PC-9 (cell line): Measurements from ENCODE around the gene FHDC1. TPM values are rescaled to one million over a fixed set of nuclear protein-coding genes. Genes with fewer than 3 reads are reported as not detected.

ENCODE experiments used
- BruUV-seq: library from RNA; stranded (reverse); fragments of 400-500 nt; replicated peaks from 2 replicates; lab custom pipeline; 2021; lab: Mats Ljungman, UMichigan
- CTCF ChIA-PET: fragments of 300-600 bp; sonication (Branson Sonifier 250); formaldehyde crosslinking; loops from one replicate; lab custom pipeline; 2022; ENCODE audit warnings: antibody characterized with exemption; lab: Charles Lee
- POLR2A ChIA-PET: fragments of 300-600 bp; sonication (Branson Sonifier 250); formaldehyde crosslinking; loops from one replicate; lab custom pipeline; 2022; ENCODE audit warnings: antibody characterized with exemption; ENCODE audit not compliant: unreplicated experiment; lab: Charles Lee
- DNase-seq, 2 experiments: peaks; one replicate each; pipeline versions ENCODE4 v3.0.0 to v3.0.0-alpha.2; 2015 to 2022; ENCODE audit warnings: mixed read lengths in 1 of 2
- H2AFZ ChIP-seq: fragments of 200-600 bp; sonication (generic); 2 replicates; pipeline ENCODE4 v1.8.1; 2017; ENCODE audit warnings: antibody characterized with exemption
- H3F3A ChIP-seq: fragments of 200-600 bp; sonication (generic); 2 replicates; pipeline ENCODE4 v1.8.1; 2017; ENCODE audit warnings: antibody characterized with exemption, mild to moderate bottlenecking, low read depth; ENCODE audit not compliant: insufficient read depth
- H3K27ac ChIP-seq: fragments of 200-600 bp; sonication (generic); 2 replicates; pipeline ENCODE4 v1.6.1; 2016; ENCODE audit warnings: mixed run types
- H3K27me3 ChIP-seq: fragments of 200-600 bp; sonication (generic); 2 replicates; pipeline ENCODE4 v1.6.1; 2016; ENCODE audit warnings: low read depth, mixed run types; ENCODE audit not compliant: insufficient read depth
- H3K36me3 ChIP-seq: fragments of 200-600 bp; sonication (generic); 2 replicates; pipeline ENCODE4 v1.6.1; 2016; ENCODE audit warnings: low read depth, mixed run types
- H3K4me1 ChIP-seq: fragments of 200-600 bp; sonication (generic); replicated peaks from 2 replicates; pipeline ENCODE4 v1.6.1; 2016; ENCODE audit warnings: mixed run types; ENCODE audit not compliant: insufficient read depth
- H3K4me2 ChIP-seq: fragments of 200-600 bp; sonication (generic); 2 replicates; pipeline ENCODE4 v1.6.1; 2017; ENCODE audit warnings: mixed run types
- H3K4me3 ChIP-seq: fragments of 200-600 bp; sonication (generic); 2 replicates; pipeline ENCODE4 v1.6.1; 2016; ENCODE audit warnings: mixed run types
- H3K79me2 ChIP-seq: fragments of 200-600 bp; sonication (generic); 2 replicates; pipeline ENCODE4 v1.6.1; 2017; ENCODE audit warnings: low read depth, mixed run types
- H3K9me2 ChIP-seq: fragments of 200-600 bp; sonication (generic); 2 replicates; pipeline ENCODE4 v1.8.1; 2017; ENCODE audit warnings: mild to moderate bottlenecking; ENCODE audit not compliant: insufficient read depth
- H3K9me3 ChIP-seq: fragments of 200-600 bp; sonication (generic); 2 replicates; pipeline ENCODE4 v1.8.1; 2016; ENCODE audit warnings: low read depth; ENCODE audit not compliant: insufficient read depth
- H4K20me1 ChIP-seq: fragments of 200-600 bp; sonication (generic); 2 replicates; pipeline ENCODE4 v1.8.1; 2017; ENCODE audit not compliant: insufficient read depth
- CTCF ChIP-seq: fragments of 200-600 bp; sonication (generic); conservative IDR thresholded peaks from 2 replicates; pipeline ENCODE4 v1.6.1; 2017; ENCODE audit warnings: mixed run types, antibody characterized with exemption, mild to moderate bottlenecking, moderate library complexity
- EZH2 ChIP-seq: fragments of 200-600 bp; sonication (generic); IDR thresholded peaks from 2 replicates; pipeline ENCODE4 v1.8.0; 2017; ENCODE audit warnings: antibody characterized with exemption, low read depth
- intact Hi-C: fragments of 100-400 bp; cut with micrococcal nuclease; formaldehyde crosslinking; loops from one replicate; pipeline ENCODE4 v1.10.0; 2022; ENCODE audit not compliant: unreplicated experiment
- total RNA-seq: library from RNA; stranded (reverse); gene quantifications from 2 replicates; pipeline ENCODE4 v1.2.3, GENCODE V29; 2021

The FHDC1 gene
- total RNA-seq, 1 experiment from 2014 or later, result 17.4 TPM

GRCh38 chr4:152921284-152921683, 14.8 kb upstream of the FHDC1 start:
- Histone ChIP-seq H3K36me3 (no peaks in the 10 kb centered on the region), H3K9me2 (no peaks in the 10 kb centered on the region), H2AFZ (no peak overlapping the region), H3K27ac (no peak overlapping the region), H3F3A (no peaks in the 10 kb centered on the region), H3K4me1 (no peaks in the 10 kb centered on the region), H4K20me1 (no peaks in the 10 kb centered on the region), H3K79me2 (no peaks in the 10 kb centered on the region), H3K9me3 (peaks cover 9% of the 10 kb centered on the region), H3K4me2 (no peak overlapping the region), H3K4me3 (no peak overlapping the region), H3K27me3 (no peaks in the 10 kb centered on the region)
- no peak for DNase-seq
- BruUV-seq, result no TSS peak
- POLR2A ChIA-PET, result no interaction called here
- CTCF ChIA-PET, result no interaction called here
- intact Hi-C loops, result no loop called here
- TF ChIP-seq EZH2 (no peak), CTCF (no peak)

- CTCF ChIA-PET, result no interaction called here
- no peak overlapping the region for H2AFZ ChIP-seq
- no peaks in the 10 kb centered on the region for H4K20me1 ChIP-seq
- no peaks in the 10 kb centered on the region for H3K27me3 ChIP-seq
- TF ChIP-seq EZH2, result no peak
- no peak for TF ChIP-seq CTCF
- intact Hi-C loops, result no loop called here
- no peaks in the 10 kb centered on the region for H3K79me2 ChIP-seq
- H3K4me3 ChIP-seq, result no peak overlapping the region
- H3K36me3 ChIP-seq, result no peaks in the 10 kb centered on the region
- no peaks in the 10 kb centered on the region for H3F3A ChIP-seq
- DNase-seq, result no peak
- no peaks in the 10 kb centered on the region for H3K9me2 ChIP-seq
- H3K27ac ChIP-seq, result no peak overlapping the region
- POLR2A ChIA-PET, result no interaction called here
- H3K9me3 ChIP-seq, result 0 out of 2 replicates have a peak, but pooled peaks cover 4% of the 10 kb centered on the region
- no TSS peak for BruUV-seq
- H3K4me1 ChIP-seq, result 0 out of 2 replicates have a peak, but pooled peaks cover under 1% of the 10 kb centered on the region
- H3K4me2 ChIP-seq, result no peak overlapping the region
These were observed 10.3 kb upstream of the FHDC1 start for GRCh38 chr4:152925851-152926250.

- intact Hi-C loops, result no loop called here
- CTCF ChIA-PET, result no interaction called here
- POLR2A ChIA-PET, result no interaction called here
These were observed 9.2 kb upstream of the FHDC1 start for GRCh38 chr4:152926959-152927358.

More at GRCh38 chr4:152926959-152927358, 9.2 kb upstream of the FHDC1 start:
- Histone ChIP-seq H3K4me3 (no peak overlapping the region), H3K4me1 (peaks cover 4% of the 10 kb centered on the region; the same call in 1 of the 2 replicates), H3F3A (no peaks in the 10 kb centered on the region), H3K79me2 (no peaks in the 10 kb centered on the region), H3K9me3 (no peaks in the 10 kb centered on the region), H3K9me2 (no peaks in the 10 kb centered on the region), H3K36me3 (no peaks in the 10 kb centered on the region), H2AFZ (no peak overlapping the region), H3K27ac (no peak overlapping the region), H4K20me1 (no peaks in the 10 kb centered on the region), H3K27me3 (no peaks in the 10 kb centered on the region), H3K4me2 (no peak overlapping the region)
- no TSS peak for BruUV-seq
- TF ChIP-seq CTCF, result no peak
- no peak for TF ChIP-seq EZH2
- DNase-seq, result no peak
